Lower lobe of right lung (tissue), 2 donors: ENCODE measurements around the gene RNPEPL1. TPM values are rescaled to one million over a fixed set of nuclear protein-coding genes. Genes with fewer than 3 reads are reported as not detected.

Source experiments
- ATAC-seq, 2 donors: fragments of 200-7000 bp; cut with Tn5 transposase; one replicate each; pipeline ENCODE4 v1.9.1; 2020 to 2022; ENCODE audit warnings: mild to moderate bottlenecking in 2 of 2, moderate library complexity in 2 of 2
- DNase-seq: peaks from one replicate; pipeline ENCODE4 v3.0.0-alpha.2; 2020
- H3K27ac ChIP-seq: fragments of 200-600 bp; one replicate; pipeline ENCODE4 v1.8.0; 2022
- H3K27me3 ChIP-seq: fragments of 200-600 bp; one replicate; pipeline ENCODE4 v1.8.0; 2022; ENCODE audit warnings: low read depth
- H3K36me3 ChIP-seq: fragments of 200-600 bp; one replicate; pipeline ENCODE4 v1.8.0; 2022; ENCODE audit warnings: mild to moderate bottlenecking
- H3K4me1 ChIP-seq: fragments of 200-600 bp; one replicate; pipeline ENCODE4 v1.8.0; 2022
- H3K4me3 ChIP-seq: fragments of 200-600 bp; one replicate; pipeline ENCODE4 v1.8.0; 2022; ENCODE audit warnings: mild to moderate bottlenecking
- H3K9me3 ChIP-seq: fragments of 200-600 bp; one replicate; pipeline ENCODE4 v1.8.0; 2022
- intact Hi-C: fragments of 100-400 bp; cut with DNase I; formaldehyde crosslinking; loops from one replicate; pipeline ENCODE4 v1.11.0; 2022
- total RNA-seq: library from RNA; stranded (reverse); fragmentation: NEBNext Ultra II Directional; extraction: Animal tissue kit (Norgen Biotek cat#: 25700); gene quantifications from one replicate; pipeline ENCODE4 v1.2.1, GENCODE V29; 2021
- TF ChIP-seq, protein P1 (sequence below): fragments of 200-600 bp; IDR thresholded peaks from one replicate; pipeline ENCODE4 v1.8.0; 2022; ENCODE audit warnings: antibody characterized with exemption, mild to moderate bottlenecking
- donor health status: DM: no; HTN: yes; CAD: no; lungs with severe emphysema.

RNPEPL1 gene
- total RNA-seq, 1 donor from 2014 or later = 102 TPM

- H3K4me1 ChIP-seq = no peaks in the 10 kb centered on the region
- no peaks in the 10 kb centered on the region for H3K27me3 ChIP-seq
- intact Hi-C loops = no loop called here
- H3K27ac ChIP-seq = no peak overlapping the region
- H3K9me3 ChIP-seq = peaks cover 5% of the 10 kb centered on the region
- TF ChIP-seq, protein P1, sequence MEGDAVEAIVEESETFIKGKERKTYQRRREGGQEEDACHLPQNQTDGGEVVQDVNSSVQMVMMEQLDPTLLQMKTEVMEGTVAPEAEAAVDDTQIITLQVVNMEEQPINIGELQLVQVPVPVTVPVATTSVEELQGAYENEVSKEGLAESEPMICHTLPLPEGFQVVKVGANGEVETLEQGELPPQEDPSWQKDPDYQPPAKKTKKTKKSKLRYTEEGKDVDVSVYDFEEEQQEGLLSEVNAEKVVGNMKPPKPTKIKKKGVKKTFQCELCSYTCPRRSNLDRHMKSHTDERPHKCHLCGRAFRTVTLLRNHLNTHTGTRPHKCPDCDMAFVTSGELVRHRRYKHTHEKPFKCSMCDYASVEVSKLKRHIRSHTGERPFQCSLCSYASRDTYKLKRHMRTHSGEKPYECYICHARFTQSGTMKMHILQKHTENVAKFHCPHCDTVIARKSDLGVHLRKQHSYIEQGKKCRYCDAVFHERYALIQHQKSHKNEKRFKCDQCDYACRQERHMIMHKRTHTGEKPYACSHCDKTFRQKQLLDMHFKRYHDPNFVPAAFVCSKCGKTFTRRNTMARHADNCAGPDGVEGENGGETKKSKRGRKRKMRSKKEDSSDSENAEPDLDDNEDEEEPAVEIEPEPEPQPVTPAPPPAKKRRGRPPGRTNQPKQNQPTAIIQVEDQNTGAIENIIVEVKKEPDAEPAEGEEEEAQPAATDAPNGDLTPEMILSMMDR = no peak
- H3K4me3 ChIP-seq = no peak overlapping the region
- H3K36me3 ChIP-seq = peaks cover 41% of the 10 kb centered on the region
- ATAC-seq (no peak), DNase-seq (no peak)
These were observed 41.8 kb upstream of the RNPEPL1 start for GRCh38 chr2:240526521-240526920.

DNA sequence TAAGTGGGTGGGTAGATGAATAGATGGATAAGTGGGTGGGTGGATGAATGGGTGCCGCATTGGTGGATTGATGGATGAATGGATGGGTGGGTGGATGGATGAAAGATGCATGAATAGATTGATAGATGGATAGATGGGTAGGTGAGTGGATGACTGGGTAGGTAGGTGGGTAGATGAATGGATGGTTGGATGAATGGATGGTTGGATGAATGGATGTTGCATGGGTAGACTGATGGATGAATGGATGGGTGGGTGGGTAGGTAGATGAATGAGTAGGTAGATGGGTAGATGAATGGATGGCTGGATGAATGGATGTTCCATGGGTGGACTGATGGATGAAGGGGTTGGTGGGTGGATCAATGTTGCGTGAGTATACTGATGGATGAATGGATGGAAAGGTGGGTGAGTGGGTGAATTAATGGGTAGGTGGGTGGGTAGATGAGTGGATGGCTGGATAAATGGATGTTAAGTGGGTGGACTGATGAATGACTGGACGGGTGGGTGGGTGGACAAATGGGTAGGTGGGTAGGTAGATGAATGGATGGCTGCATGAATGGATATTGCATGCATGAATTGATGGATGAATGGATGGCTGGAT, 41.0 kb upstream of the RNPEPL1 start:
- Histone ChIP-seq H3K27ac (no peak overlapping the region), H3K4me1 (no peaks in the 10 kb centered on the region), H3K36me3 (peaks cover 41% of the 10 kb centered on the region), H3K27me3 (no peaks in the 10 kb centered on the region), H3K9me3 (peaks cover 13% of the 10 kb centered on the region), H3K4me3 (no peak overlapping the region)
- DNase-seq = no peak
- intact Hi-C loops = no loop called here
- TF ChIP-seq, protein P1 = no peak
- ATAC-seq = no peak

- H3K4me3 ChIP-seq = no peak overlapping the region
- no peak for DNase-seq
- TF ChIP-seq, protein P1 = no peak
- H3K27me3 ChIP-seq = no peaks in the 10 kb centered on the region
- intact Hi-C loops = no loop called here
- H3K9me3 ChIP-seq = peaks cover 20% of the 10 kb centered on the region
- H3K27ac ChIP-seq = no peak overlapping the region
- peaks cover 29% of the 10 kb centered on the region for H3K36me3 ChIP-seq
- no peaks in the 10 kb centered on the region for H3K4me1 ChIP-seq
- ATAC-seq = no peak
These were observed 39.8 kb upstream of the RNPEPL1 start for GRCh38 chr2:240528406-240529040.

- Histone ChIP-seq H3K9me3 (peaks cover 20% of the 10 kb centered on the region), H3K27me3 (no peaks in the 10 kb centered on the region), H3K4me3 (no peak overlapping the region), H3K27ac (no peak overlapping the region), H3K4me1 (no peaks in the 10 kb centered on the region), H3K36me3 (peaks cover 19% of the 10 kb centered on the region)
- peak in 1 of 2 donors; percentile 28 for ATAC-seq
- TF ChIP-seq, protein P1 = no peak
- intact Hi-C loops = no loop called here
- no peak for DNase-seq
These were observed 38.8 kb upstream of the RNPEPL1 start for GRCh38 chr2:240529344-240529999.

DNA sequence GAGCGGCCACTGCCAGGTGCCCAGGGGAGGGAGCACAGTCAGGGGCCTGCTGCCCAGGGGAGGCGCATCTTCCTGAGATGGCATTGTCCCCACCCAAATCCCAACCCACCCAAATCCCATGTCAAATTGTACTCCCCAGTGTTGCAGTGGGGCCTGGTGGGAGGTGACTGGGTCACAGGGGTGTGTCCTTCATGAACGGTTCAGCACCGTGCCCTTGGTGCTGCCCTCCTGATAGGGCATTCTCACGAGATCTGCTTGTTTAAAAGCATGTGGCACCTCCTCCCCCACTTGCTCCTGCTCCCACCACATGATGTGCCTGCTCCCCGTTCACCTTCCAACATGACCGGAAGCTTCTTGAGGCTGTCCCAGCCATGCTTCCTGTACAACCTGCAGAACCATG, 38.1 kb upstream of the RNPEPL1 start:
- H3K36me3 ChIP-seq = peaks cover 21% of the 10 kb centered on the region
- H3K4me3 ChIP-seq = no peak overlapping the region
- no peaks in the 10 kb centered on the region for H3K4me1 ChIP-seq
- H3K27ac ChIP-seq = no peak overlapping the region
- TF ChIP-seq, protein P1 = no peak
- peaks cover 20% of the 10 kb centered on the region for H3K9me3 ChIP-seq
- intact Hi-C loops = no loop called here
- ATAC-seq (no peak), DNase-seq (no peak)
- H3K27me3 ChIP-seq = no peaks in the 10 kb centered on the region
